Measurements from ENCODE around the gene XPA.

GRCh38 chr9:97714435-97714834, 17.3 kb upstream of the XPA start:
- TF ChIP-seq GATA2 (IDR thresholded peaks at IDR 0.05; ENCODE audit: low read depth, low read length) (no peak), GATA3 (IDR thresholded peaks at IDR 0.05; ENCODE audit: low read depth, low read length) (no peak)
